Mammary epithelial cell (primary cell): ENCODE measurements around the gene STK38.

Experiments used
- EZH2 ChIP-seq: IDR thresholded peaks from 2 replicates; pipeline ENCODE4 v1.6.1; 2012; ENCODE audit warnings: low read length, inconsistent platforms, borderline replicate concordance
- TF ChIP-seq, protein P1 (sequence below), 2 donors: IDR thresholded peaks in 1 of 2; conservative IDR thresholded peaks in 1 of 2; 2 replicates each; pipeline ENCODE4 v1.5.1; 2011 to 2012; ENCODE audit warnings: inconsistent platforms in 2 of 2, low read length in 2 of 2, mild to moderate bottlenecking in 2 of 2, control low read depth in 1 of 2, low read depth in 1 of 2; ENCODE audit not compliant: insufficient read depth in 1 of 2; ENCODE audit errors: extremely low read depth in 1 of 2

DNA sequence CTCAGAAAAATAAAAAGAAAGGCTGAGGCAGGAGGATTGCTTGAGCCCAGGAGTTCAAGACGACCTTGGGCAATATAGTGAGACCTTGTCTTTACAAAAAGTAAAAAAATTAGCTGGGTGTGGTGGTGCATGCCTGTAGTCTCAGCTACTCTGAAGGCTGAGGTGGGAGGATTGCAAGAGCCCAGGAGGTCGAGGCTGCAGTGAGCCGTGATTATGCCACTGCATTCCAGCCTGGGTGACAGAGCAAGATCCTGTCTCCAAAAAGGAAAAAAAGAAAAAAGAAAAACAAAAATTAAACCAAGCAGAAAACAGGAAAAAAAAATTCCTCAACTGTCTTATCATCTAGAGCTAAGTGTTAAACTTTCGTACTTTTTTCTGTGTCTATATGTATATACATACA, 34.4 kb upstream of the STK38 start:
- TF ChIP-seq, protein P1, sequence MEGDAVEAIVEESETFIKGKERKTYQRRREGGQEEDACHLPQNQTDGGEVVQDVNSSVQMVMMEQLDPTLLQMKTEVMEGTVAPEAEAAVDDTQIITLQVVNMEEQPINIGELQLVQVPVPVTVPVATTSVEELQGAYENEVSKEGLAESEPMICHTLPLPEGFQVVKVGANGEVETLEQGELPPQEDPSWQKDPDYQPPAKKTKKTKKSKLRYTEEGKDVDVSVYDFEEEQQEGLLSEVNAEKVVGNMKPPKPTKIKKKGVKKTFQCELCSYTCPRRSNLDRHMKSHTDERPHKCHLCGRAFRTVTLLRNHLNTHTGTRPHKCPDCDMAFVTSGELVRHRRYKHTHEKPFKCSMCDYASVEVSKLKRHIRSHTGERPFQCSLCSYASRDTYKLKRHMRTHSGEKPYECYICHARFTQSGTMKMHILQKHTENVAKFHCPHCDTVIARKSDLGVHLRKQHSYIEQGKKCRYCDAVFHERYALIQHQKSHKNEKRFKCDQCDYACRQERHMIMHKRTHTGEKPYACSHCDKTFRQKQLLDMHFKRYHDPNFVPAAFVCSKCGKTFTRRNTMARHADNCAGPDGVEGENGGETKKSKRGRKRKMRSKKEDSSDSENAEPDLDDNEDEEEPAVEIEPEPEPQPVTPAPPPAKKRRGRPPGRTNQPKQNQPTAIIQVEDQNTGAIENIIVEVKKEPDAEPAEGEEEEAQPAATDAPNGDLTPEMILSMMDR (conservative IDR thresholded peaks at IDR 0.05 in 1 of 2, IDR thresholded peaks at IDR 0.05 in 1 of 2; ENCODE audit: extremely low read depth in 1 of 2, insufficient read depth in 1 of 2, low read depth in 1 of 2, low read length in 2 of 2) = no peak
- TF ChIP-seq EZH2 = no peak
